Muscle of leg (tissue), 9 donors: ENCODE data around the gene DGKD. TPM values are rescaled to one million over a fixed set of nuclear protein-coding genes. Genes with fewer than 3 reads are reported as not detected.

Experiments
- polyA plus RNA-seq, 8 donors: library from polyadenylated mRNA; unstranded; fragments of 120-200 nt; gene quantifications; one replicate each; pipeline versions ENCODE4 v1.2.1 to v1.2.3, GENCODE V29; 2013; ENCODE audit warnings: inconsistent platforms in 1 of 8, low replicate concordance in 1 of 8; ENCODE audit not compliant: insufficient read length in 8 of 8, insufficient read depth in 1 of 8
- total RNA-seq: library from RNA; stranded (reverse); fragments of 120-200 nt; gene quantifications from one replicate; pipeline ENCODE4 v1.2.4, GENCODE V29; 2013

DGKD gene
- total and polyA plus RNA-seq, 9 donors: 14.7 to 30.3 (median 22.3) TPM

Other genes with a start within 250 kb of the DGKD start
- gene ATG16L1, start 102.8 kb upstream of the DGKD start, total RNA-seq: 18.5 TPM
- gene ATG16L1, start 102.8 kb upstream of the DGKD start, polyA plus RNA-seq: 10 to 100 TPM; 12.8 to 19.0 (median 15.5) TPM
- gene SAG, start 46.7 kb upstream of the DGKD start, total RNA-seq: 0.18 TPM
- under 1 TPM in 7 of 8 donors, not detected in 1; 0.04 to 0.39 (median 0.11) TPM for gene SAG, start 46.7 kb upstream of the DGKD start, polyA plus RNA-seq
- 22.5 TPM for gene USP40, start 212.3 kb downstream of the DGKD start, total RNA-seq
- 10 to 100 TPM; 18.0 to 30.2 (median 21.9) TPM for gene USP40, start 212.3 kb downstream of the DGKD start, polyA plus RNA-seq